SK-N-SH treated with all-trans-retinoic acid at 6 μM for 48 hours (cell line): ENCODE results near the gene SMG7.

Experiments used
- GLIS3 ChIP-seq: fragments of 250-450 bp; sonication (Bioruptor Pico); IDR thresholded peaks from 2 replicates; pipeline ENCODE4 v1.5.0; 2020; ENCODE audit warnings: mild to moderate bottlenecking, moderate library complexity
- PPARA ChIP-seq: fragments of 250-450 bp; sonication (Bioruptor Pico); IDR thresholded peaks from 2 replicates; pipeline ENCODE4 v1.5.0; 2020; ENCODE audit warnings: mild to moderate bottlenecking, borderline replicate concordance
- SNAI2 ChIP-seq: fragments of 250-450 bp; sonication (Bioruptor Pico); IDR thresholded peaks from 2 replicates; pipeline ENCODE4 v1.5.0; 2020; ENCODE audit warnings: mild to moderate bottlenecking, moderate library complexity
- ZC3H10 ChIP-seq: fragments of 250-450 bp; sonication (Bioruptor Pico); IDR thresholded peaks from 2 replicates; pipeline ENCODE4 v1.5.1; 2021; ENCODE audit warnings: mild to moderate bottlenecking, moderate library complexity
- ZFP3 ChIP-seq: fragments of 250-450 bp; sonication (Bioruptor Pico); IDR thresholded peaks from 2 replicates; pipeline ENCODE4 v1.5.0; 2020; ENCODE audit warnings: mild to moderate bottlenecking, moderate library complexity
- ZNF8 ChIP-seq: fragments of 450-650 bp; formaldehyde crosslinking; IDR thresholded peaks from 2 replicates; pipeline ENCODE4 v1.5.0; 2020; ENCODE audit warnings: mild to moderate bottlenecking, moderate library complexity

DNA sequence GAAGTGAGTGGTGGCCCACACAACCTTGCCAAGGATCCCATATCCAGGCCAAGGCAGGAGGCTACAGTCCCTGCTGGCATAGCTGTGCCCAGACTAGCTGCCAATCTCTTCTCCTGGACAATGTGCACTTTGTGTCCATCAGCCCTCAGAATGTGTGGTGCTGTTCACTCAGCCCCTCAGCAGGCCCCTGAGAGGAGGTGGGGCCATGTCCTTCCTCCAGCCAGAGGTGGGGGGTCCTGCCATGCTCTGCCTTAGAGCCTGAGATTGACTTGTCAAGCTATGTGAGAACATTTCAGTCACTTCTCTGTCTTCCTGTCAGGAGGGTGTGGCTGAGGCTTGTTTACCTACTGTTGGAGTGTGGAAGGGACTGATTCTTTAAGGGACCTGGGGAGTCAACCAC is 116.5 kb downstream of the SMG7 start:
- no peak for TF ChIP-seq ZNF8
- TF ChIP-seq SNAI2 (CRISPR knock-in tag), result no peak
- no peak for TF ChIP-seq PPARA (CRISPR knock-in tag)
- no peak for TF ChIP-seq ZC3H10 (CRISPR knock-in tag)
- no peak for TF ChIP-seq ZFP3 (CRISPR knock-in tag)
- TF ChIP-seq GLIS3, result no peak
